SK-N-SH (cell line): Measurements from ENCODE around the gene FMO4. TPM values are rescaled to one million over a fixed set of nuclear protein-coding genes. Genes with fewer than 3 reads are reported as not detected.

Experiments
- CTCF ChIA-PET: fragments of 300-600, 350-600 bp; formaldehyde crosslinking; extraction: SDS; loops from one replicate; lab custom pipeline; 2021; lab: Yijun Ruan, JAX
- POLR2A ChIA-PET: fragments of 350-600 bp; sonication (Branson Sonifier 250); formaldehyde crosslinking; extraction: SDS; loops from one replicate; lab custom pipeline; 2020; ENCODE audit warnings: antibody characterized with exemption, inconsistent platforms; lab: Yijun Ruan, JAX
- DNase-seq: peaks from one replicate; pipeline ENCODE4 v3.0.0; 2012
- H2AFZ ChIP-seq: fragments of 200-600 bp; sonication (generic); 2 replicates; pipeline ENCODE4 v1.8.1; 2016; ENCODE audit warnings: antibody characterized with exemption, mild to moderate bottlenecking, low read depth
- H3F3A ChIP-seq: fragments of 200-600 bp; sonication (generic); replicated peaks from 2 replicates; pipeline ENCODE3; 2016; ENCODE audit warnings: antibody characterized with exemption, mild to moderate bottlenecking; ENCODE audit not compliant: insufficient read depth
- H3K27ac ChIP-seq, 2 experiments: fragments of 200-500 bp in 1 of 2; fragments of 200-600 bp in 1 of 2; sonication (Bioruptor generic) in 1 of 2; sonication (generic), shearing (Covaris generic) in 1 of 2; 2 replicates each; pipeline versions ENCODE4 v1.5.1 to v1.6.1; 2014 to 2016; ENCODE audit warnings: low read depth in 2 of 2, inconsistent platforms in 1 of 2, low read length in 1 of 2, mild to moderate bottlenecking in 1 of 2, mixed read lengths in 1 of 2
- H3K27me3 ChIP-seq: fragments of 200-600 bp; sonication (generic), shearing (Covaris generic); 2 replicates; pipeline ENCODE4 v1.6.1; 2016; ENCODE audit warnings: mixed run types; ENCODE audit not compliant: insufficient read depth
- H3K36me3 ChIP-seq, 2 experiments: fragments of 200-500 bp in 1 of 2; fragments of 200-600 bp in 1 of 2; sonication (Bioruptor generic) in 1 of 2; sonication (generic) in 1 of 2; replicated peaks in 1 of 2; 2 replicates each; pipeline versions ENCODE3 to v1.5.1; 2014 to 2016; ENCODE audit warnings: low read length in 1 of 2, mild to moderate bottlenecking in 1 of 2; ENCODE audit not compliant: insufficient read depth in 2 of 2, control insufficient read depth in 1 of 2
- H3K4me1 ChIP-seq, 2 experiments: fragments of 200-500 bp in 1 of 2; fragments of 200-600 bp in 1 of 2; sonication (Bioruptor generic) in 1 of 2; sonication (generic), shearing (Covaris generic) in 1 of 2; 2 replicates each; pipeline versions ENCODE4 v1.5.1 to v1.6.1; 2014 to 2016; ENCODE audit warnings: low read depth in 1 of 2, low read length in 1 of 2, mixed run types in 1 of 2; ENCODE audit not compliant: insufficient read depth in 2 of 2, control insufficient read depth in 1 of 2
- H3K4me2 ChIP-seq: fragments of 200-600 bp; sonication (generic), shearing (Covaris generic); 2 replicates; pipeline ENCODE4 v1.6.1; 2017; ENCODE audit warnings: mixed run types
- H3K4me3 ChIP-seq, 2 experiments: fragments of 200-500 bp in 1 of 2; fragments of 200-600 bp in 1 of 2; sonication (Bioruptor generic) in 1 of 2; sonication (generic), shearing (Covaris generic) in 1 of 2; 2 replicates each; pipeline versions ENCODE4 v1.5.1 to v1.8.1; 2014 to 2016; ENCODE audit warnings: low read depth in 2 of 2, inconsistent platforms in 1 of 2, low read length in 1 of 2, mild to moderate bottlenecking in 1 of 2, mixed read lengths in 1 of 2, moderate library complexity in 1 of 2
- H3K79me2 ChIP-seq: fragments of 200-600 bp; sonication (generic); 2 replicates; pipeline ENCODE4 v1.8.1; 2017; ENCODE audit warnings: mild to moderate bottlenecking; ENCODE audit not compliant: insufficient read depth
- H3K9ac ChIP-seq: fragments of 200-600 bp; sonication (generic); 2 replicates; pipeline ENCODE4 v1.6.1; 2017; ENCODE audit warnings: mixed run types
- H3K9me2 ChIP-seq: fragments of 200-600 bp; sonication (generic); 2 replicates; pipeline ENCODE4 v1.6.1; 2017; ENCODE audit warnings: mixed run types
- H3K9me3 ChIP-seq: fragments of 200-600 bp; sonication (generic); 2 replicates; pipeline ENCODE4 v1.6.1; 2017; ENCODE audit warnings: mixed run types, mild to moderate bottlenecking, moderate library complexity
- H4K20me1 ChIP-seq: fragments of 200-600 bp; sonication (generic); 2 replicates; pipeline ENCODE4 v1.6.1; 2017; ENCODE audit warnings: mild to moderate bottlenecking, mixed run types; ENCODE audit not compliant: insufficient read depth
- CHD2 ChIP-seq: fragments of 150-350 bp; IDR thresholded peaks from 2 replicates; pipeline ENCODE4 v1.6.1; 2018; ENCODE audit warnings: low read length; ENCODE audit not compliant: partially characterized antibody
- EP300 ChIP-seq, 2 experiments: IDR thresholded peaks; 2 replicates each; pipeline versions ENCODE4 v1.4.0 to v1.6.1; 2012; ENCODE audit warnings: borderline replicate concordance in 1 of 2, low read depth in 1 of 2, low read length in 1 of 2
- FOXJ3 ChIP-seq: sonication (generic); formaldehyde crosslinking; IDR thresholded peaks from 2 replicates; pipeline ENCODE4 v1.5.1; 2020; ENCODE audit warnings: mild to moderate bottlenecking, missing genetic modification reagents
- NRF1 ChIP-seq: IDR thresholded peaks from 2 replicates; pipeline ENCODE4 v1.6.1; 2012; ENCODE audit warnings: low read depth, mild to moderate bottlenecking, low read length
- POLR2AphosphoS5 ChIP-seq: IDR thresholded peaks from 2 replicates; pipeline ENCODE4 v1.6.1; 2012; ENCODE audit warnings: low read depth, low read length
- RFX5 ChIP-seq: IDR thresholded peaks from 2 replicates; pipeline ENCODE4 v1.6.1; 2012; ENCODE audit warnings: mild to moderate bottlenecking, improper control_type of control experiment, low read length
- YY1 ChIP-seq: IDR thresholded peaks from 2 replicates; pipeline ENCODE4 v1.4.0; 2012; ENCODE audit warnings: low read depth, mild to moderate bottlenecking
- WGBS: methylation state at CpG from one replicate; pipeline ENCODE4 v1.1.6; 2017; ENCODE audit warnings: low lambda C conversion rate; 5-methylcytosine and 5-hydroxymethylcytosine counted together
- polyA plus RNA-seq, 3 experiments: library from polyadenylated mRNA; depleted of rRNA; stranded (reverse); fragments of >200 nt; gene quantifications; 2 replicates each; pipeline ENCODE4 v1.2.3, GENCODE V29; 2012
- TF ChIP-seq, protein P1 (sequence below): fragments of 200-600 bp; sonication (generic); IDR thresholded peaks from 2 replicates; pipeline ENCODE4 v1.6.1; 2017; ENCODE audit warnings: antibody characterized with exemption, mild to moderate bottlenecking, moderate library complexity
- TF ChIP-seq, protein P2 (sequence below): IDR thresholded peaks from 2 replicates; pipeline ENCODE4 v1.4.0; 2012; ENCODE audit warnings: low read depth, borderline replicate concordance
- TF ChIP-seq, protein P3 (sequence below): IDR thresholded peaks from 2 replicates; pipeline ENCODE4 v1.6.1; 2012; ENCODE audit warnings: mild to moderate bottlenecking, low read depth, low read length, moderate library complexity
- TF ChIP-seq, protein P4 (sequence below): fragments of 150-350 bp; IDR thresholded peaks from 2 replicates; pipeline ENCODE4 v1.6.1; 2016; ENCODE audit warnings: mild to moderate bottlenecking, low read depth, low read length

FMO4 gene
- polyA plus RNA-seq, 1 of the 3 experiments (the other 2 are of a cell fraction), result 1.6 TPM

DNA sequence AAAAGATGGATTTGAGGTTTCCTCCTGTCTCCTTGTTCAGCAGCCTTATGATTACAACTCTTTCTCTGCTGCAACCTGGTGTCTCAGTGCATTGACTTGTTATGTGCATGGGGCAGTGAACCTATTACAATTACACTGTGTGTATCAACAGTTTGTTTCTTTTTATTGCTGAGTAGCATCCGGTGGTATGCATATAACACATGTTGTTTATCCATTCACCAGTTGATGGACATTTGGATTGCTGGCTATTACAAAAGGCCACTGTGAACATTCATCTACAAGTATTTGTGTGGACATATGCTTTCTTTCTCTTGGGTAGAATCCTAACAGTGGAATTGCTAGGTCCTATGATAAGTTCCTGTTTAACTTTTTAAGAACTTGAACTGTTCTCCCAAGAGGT lies 65.9 kb downstream of the FMO4 start:
- Histone ChIP-seq H3K27ac (no peak overlapping the region), H3F3A (no peaks in the 10 kb centered on the region), H2AFZ (no peak overlapping the region), H3K79me2 (no peaks in the 10 kb centered on the region), H4K20me1 (no peaks in the 10 kb centered on the region), H3K4me1 (no peaks in the 10 kb centered on the region), H3K9ac (no peak overlapping the region), H3K27me3 (peaks cover 7% of the 10 kb centered on the region; the same call in 1 of the 2 replicates), H3K4me2 (no peak overlapping the region), H3K36me3 (no peaks in the 10 kb centered on the region), H3K9me3 (no peaks in the 10 kb centered on the region), H3K9me2 (no peaks in the 10 kb centered on the region), H3K4me3 (no peak overlapping the region)
- WGBS, result 0% methylated on average over 1 of the region's 1 CpG
- no peak for TF ChIP-seq FOXJ3 (CRISPR knock-in tag)
- no peak for TF ChIP-seq RFX5
- TF ChIP-seq EP300 (IDR thresholded peaks at IDR 0.05; ENCODE audit: borderline replicate concordance in 1 of 2, low read depth in 1 of 2, low read length in 1 of 2), result no peak
- TF ChIP-seq, protein P1, sequence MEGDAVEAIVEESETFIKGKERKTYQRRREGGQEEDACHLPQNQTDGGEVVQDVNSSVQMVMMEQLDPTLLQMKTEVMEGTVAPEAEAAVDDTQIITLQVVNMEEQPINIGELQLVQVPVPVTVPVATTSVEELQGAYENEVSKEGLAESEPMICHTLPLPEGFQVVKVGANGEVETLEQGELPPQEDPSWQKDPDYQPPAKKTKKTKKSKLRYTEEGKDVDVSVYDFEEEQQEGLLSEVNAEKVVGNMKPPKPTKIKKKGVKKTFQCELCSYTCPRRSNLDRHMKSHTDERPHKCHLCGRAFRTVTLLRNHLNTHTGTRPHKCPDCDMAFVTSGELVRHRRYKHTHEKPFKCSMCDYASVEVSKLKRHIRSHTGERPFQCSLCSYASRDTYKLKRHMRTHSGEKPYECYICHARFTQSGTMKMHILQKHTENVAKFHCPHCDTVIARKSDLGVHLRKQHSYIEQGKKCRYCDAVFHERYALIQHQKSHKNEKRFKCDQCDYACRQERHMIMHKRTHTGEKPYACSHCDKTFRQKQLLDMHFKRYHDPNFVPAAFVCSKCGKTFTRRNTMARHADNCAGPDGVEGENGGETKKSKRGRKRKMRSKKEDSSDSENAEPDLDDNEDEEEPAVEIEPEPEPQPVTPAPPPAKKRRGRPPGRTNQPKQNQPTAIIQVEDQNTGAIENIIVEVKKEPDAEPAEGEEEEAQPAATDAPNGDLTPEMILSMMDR, result no peak
- no peak for DNase-seq
- ChIA-PET CTCF (no interaction called here), POLR2A (no interaction called here)

DNA sequence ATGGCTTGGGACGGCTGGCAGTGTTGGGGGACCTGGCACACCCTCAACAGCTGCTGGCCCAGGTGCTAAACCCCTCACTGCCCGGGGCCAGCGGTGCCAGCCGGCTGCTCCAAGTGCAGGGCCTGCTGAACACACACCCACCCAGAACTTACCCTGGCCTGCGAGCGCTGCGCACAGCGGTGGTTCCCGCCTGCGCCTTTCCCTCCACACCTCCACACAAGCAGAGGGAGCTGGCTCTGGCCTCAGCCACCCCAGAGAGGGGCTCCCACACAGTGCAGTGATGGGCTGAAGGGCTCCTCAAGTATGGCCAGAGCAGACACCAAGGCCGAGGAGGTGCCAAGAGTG lies 67.9 kb downstream of the FMO4 start:
- no peaks in the 10 kb centered on the region for H3F3A ChIP-seq
- TF ChIP-seq POLR2AphosphoS5 (no peak), YY1 (no peak), CHD2 (no peak), NRF1 (no peak)
- TF ChIP-seq, protein P2, sequence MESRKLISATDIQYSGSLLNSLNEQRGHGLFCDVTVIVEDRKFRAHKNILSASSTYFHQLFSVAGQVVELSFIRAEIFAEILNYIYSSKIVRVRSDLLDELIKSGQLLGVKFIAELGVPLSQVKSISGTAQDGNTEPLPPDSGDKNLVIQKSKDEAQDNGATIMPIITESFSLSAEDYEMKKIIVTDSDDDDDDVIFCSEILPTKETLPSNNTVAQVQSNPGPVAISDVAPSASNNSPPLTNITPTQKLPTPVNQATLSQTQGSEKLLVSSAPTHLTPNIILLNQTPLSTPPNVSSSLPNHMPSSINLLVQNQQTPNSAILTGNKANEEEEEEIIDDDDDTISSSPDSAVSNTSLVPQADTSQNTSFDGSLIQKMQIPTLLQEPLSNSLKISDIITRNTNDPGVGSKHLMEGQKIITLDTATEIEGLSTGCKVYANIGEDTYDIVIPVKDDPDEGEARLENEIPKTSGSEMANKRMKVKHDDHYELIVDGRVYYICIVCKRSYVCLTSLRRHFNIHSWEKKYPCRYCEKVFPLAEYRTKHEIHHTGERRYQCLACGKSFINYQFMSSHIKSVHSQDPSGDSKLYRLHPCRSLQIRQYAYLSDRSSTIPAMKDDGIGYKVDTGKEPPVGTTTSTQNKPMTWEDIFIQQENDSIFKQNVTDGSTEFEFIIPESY, result no peak
- TF ChIP-seq, protein P3, sequence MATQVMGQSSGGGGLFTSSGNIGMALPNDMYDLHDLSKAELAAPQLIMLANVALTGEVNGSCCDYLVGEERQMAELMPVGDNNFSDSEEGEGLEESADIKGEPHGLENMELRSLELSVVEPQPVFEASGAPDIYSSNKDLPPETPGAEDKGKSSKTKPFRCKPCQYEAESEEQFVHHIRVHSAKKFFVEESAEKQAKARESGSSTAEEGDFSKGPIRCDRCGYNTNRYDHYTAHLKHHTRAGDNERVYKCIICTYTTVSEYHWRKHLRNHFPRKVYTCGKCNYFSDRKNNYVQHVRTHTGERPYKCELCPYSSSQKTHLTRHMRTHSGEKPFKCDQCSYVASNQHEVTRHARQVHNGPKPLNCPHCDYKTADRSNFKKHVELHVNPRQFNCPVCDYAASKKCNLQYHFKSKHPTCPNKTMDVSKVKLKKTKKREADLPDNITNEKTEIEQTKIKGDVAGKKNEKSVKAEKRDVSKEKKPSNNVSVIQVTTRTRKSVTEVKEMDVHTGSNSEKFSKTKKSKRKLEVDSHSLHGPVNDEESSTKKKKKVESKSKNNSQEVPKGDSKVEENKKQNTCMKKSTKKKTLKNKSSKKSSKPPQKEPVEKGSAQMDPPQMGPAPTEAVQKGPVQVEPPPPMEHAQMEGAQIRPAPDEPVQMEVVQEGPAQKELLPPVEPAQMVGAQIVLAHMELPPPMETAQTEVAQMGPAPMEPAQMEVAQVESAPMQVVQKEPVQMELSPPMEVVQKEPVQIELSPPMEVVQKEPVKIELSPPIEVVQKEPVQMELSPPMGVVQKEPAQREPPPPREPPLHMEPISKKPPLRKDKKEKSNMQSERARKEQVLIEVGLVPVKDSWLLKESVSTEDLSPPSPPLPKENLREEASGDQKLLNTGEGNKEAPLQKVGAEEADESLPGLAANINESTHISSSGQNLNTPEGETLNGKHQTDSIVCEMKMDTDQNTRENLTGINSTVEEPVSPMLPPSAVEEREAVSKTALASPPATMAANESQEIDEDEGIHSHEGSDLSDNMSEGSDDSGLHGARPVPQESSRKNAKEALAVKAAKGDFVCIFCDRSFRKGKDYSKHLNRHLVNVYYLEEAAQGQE, result no peak
- TF ChIP-seq, protein P4, sequence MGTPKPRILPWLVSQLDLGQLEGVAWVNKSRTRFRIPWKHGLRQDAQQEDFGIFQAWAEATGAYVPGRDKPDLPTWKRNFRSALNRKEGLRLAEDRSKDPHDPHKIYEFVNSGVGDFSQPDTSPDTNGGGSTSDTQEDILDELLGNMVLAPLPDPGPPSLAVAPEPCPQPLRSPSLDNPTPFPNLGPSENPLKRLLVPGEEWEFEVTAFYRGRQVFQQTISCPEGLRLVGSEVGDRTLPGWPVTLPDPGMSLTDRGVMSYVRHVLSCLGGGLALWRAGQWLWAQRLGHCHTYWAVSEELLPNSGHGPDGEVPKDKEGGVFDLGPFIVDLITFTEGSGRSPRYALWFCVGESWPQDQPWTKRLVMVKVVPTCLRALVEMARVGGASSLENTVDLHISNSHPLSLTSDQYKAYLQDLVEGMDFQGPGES, result no peak
- ChIA-PET POLR2A (no interaction called here), CTCF (no interaction called here)
- no peak for DNase-seq
- H3K79me2 ChIP-seq, result no peaks in the 10 kb centered on the region
- WGBS, result 9% methylated on average over 1 of the region's 11 CpGs
- H3K4me3 ChIP-seq, result no peak overlapping the region
- H3K9me2 ChIP-seq, result no peaks in the 10 kb centered on the region
- H3K27ac ChIP-seq, result no peak overlapping the region
- H3K36me3 ChIP-seq, result no peaks in the 10 kb centered on the region
- H3K9me3 ChIP-seq, result no peaks in the 10 kb centered on the region
- peaks cover 7% of the 10 kb centered on the region; the same call in 1 of the 2 replicates for H3K27me3 ChIP-seq
- H3K9ac ChIP-seq, result no peak overlapping the region
- no peaks in the 10 kb centered on the region for H3K4me1 ChIP-seq
- no peak overlapping the region for H2AFZ ChIP-seq
- no peaks in the 10 kb centered on the region for H4K20me1 ChIP-seq
- no peak overlapping the region for H3K4me2 ChIP-seq
